ENCODE data around the gene C5orf46.
A peak's percentile ranks its signal among the peaks of the same experiment; 100 is the strongest.
"Not testable (repeated sequence)": the region's sequence is repeated elsewhere in the genome, so short reads cannot be mapped to it uniquely, and the experiment has no call there.

C5orf46 gene

GRCh38 chr5:147906326-147907095 lies at the start of gene C5orf46:
C5orf46 (minus strand) TSS chr5:147906538; CDS start chr5:147906501, 37 bp downstream.
- DNase-seq = no peak

GRCh38 chr5:147954971-147955370 lies 48.6 kb upstream of the C5orf46 start:
- DNase-seq = no peak

GRCh38 chr5:147949711-147950573 lies 43.6 kb upstream of the C5orf46 start:
- peak in 1 of 2 donors; percentile 11 for DNase-seq

GRCh38 chr5:147946658-147947274 lies 40.4 kb upstream of the C5orf46 start:
- DNase-seq = not testable (repeated sequence)

GRCh38 chr5:147939431-147940114 lies 33.2 kb upstream of the C5orf46 start:
- no peak for DNase-seq

- DNase-seq = no peak
Measured at GRCh38 chr5:147935032-147935431, 28.7 kb upstream of the C5orf46 start.

- no peak for DNase-seq
Measured at GRCh38 chr5:147930769-147931168, 24.4 kb upstream of the C5orf46 start.

- no peak for DNase-seq
Measured at GRCh38 chr5:147927901-147928300, 21.6 kb upstream of the C5orf46 start.

GRCh38 chr5:147925020-147925419 lies 18.7 kb upstream of the C5orf46 start:
- no peak for DNase-seq

GRCh38 chr5:147921136-147921535 lies 14.8 kb upstream of the C5orf46 start:
- no peak for DNase-seq

GRCh38 chr5:147920420-147921030 lies 14.2 kb upstream of the C5orf46 start:
- DNase-seq = no peak

- DNase-seq = no peak
Measured at GRCh38 chr5:147918899-147919298, 12.6 kb upstream of the C5orf46 start.

- no peak for DNase-seq
Measured at GRCh38 chr5:147918101-147918685, 11.9 kb upstream of the C5orf46 start.

GRCh38 chr5:147913786-147914185 lies 7.4 kb upstream of the C5orf46 start:
- DNase-seq = no peak

- no peak for DNase-seq
Measured at GRCh38 chr5:147912011-147912410, 5.7 kb upstream of the C5orf46 start.

- no peak for DNase-seq
Measured at GRCh38 chr5:147911427-147911826, 5.1 kb upstream of the C5orf46 start.

GRCh38 chr5:147904110-147904509 lies 2.2 kb downstream of the C5orf46 start:
- DNase-seq = no peak

- DNase-seq = no peak
Measured at GRCh38 chr5:147902609-147903115, 3.7 kb downstream of the C5orf46 start.

- no peak for DNase-seq
Measured at GRCh38 chr5:147901599-147902039, 4.7 kb downstream of the C5orf46 start.

- no peak for DNase-seq
Measured at GRCh38 chr5:147898875-147899401, 7.4 kb downstream of the C5orf46 start.

- DNase-seq = no peak
Measured at GRCh38 chr5:147895864-147896263, 10.5 kb downstream of the C5orf46 start.

Data from CD4-positive, alpha-beta T cell treated with Interferon alpha-2 for 1 hour (primary cell).